HG02763 (cell line): ENCODE data around the gene CERS6.

Experiments used
- ATAC-seq: cut with Tn5 transposase; IDR thresholded peaks from one replicate; pipeline ENCODE4 v1.9.1; 2021; ENCODE audit warnings: mild to moderate bottlenecking, moderate library complexity; ENCODE audit not compliant: unreplicated experiment

The CERS6 gene

DNA sequence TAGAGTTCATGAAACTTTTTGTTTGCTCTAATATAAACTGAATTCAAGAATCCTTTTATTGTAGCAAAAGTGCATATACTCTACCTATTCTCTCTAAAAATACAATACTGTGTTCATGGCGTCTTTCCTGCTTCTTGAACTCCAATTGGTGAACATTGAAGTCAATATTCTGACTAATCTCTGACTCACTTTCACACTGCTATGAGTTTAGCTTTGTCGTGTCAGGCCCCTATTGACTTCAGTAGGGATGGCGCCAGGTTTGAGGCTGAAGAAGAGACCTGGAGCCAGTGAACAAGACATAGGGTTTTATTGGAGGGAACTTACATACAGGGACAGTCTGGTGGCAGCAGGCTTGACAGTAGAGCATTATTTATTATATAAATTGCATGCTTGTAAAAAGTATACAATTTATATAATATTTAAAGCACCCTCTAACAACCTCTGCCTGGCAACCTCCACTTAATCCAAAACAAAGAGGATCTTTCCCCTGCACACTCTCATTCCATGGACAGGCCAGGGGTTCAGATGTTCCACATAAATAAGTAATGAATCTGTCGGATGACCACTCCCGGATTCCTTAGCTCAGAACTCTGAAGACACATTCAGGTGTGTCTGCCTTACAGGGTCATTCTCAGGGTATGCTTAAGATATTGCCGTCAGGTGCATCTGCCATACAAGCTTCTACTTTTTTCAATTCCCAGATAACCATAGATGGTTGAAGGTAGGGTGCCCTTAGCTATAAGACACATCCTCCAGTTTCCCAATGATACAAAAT is 141.0 kb downstream of the CERS6 start:
- ATAC-seq: no peak

DNA sequence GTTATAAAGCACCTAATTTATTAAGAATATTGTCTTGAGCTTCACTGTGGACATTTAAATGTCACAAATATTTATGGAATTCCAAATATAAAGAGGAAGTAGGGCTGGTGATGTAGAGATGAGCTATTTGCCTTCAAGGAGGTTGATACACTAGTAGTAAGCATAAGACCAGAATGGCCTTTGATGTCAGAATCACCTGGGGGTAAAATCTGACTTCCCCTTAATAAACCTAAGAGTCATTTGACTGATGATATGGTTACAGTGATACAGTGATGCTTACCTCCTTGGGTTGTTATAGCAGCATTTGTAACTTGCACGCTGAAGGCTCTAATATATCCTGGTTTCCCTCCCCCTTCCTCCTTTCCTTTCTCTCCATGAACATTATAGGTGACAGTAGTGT is 143.7 kb downstream of the CERS6 start:
- no peak for ATAC-seq

DNA sequence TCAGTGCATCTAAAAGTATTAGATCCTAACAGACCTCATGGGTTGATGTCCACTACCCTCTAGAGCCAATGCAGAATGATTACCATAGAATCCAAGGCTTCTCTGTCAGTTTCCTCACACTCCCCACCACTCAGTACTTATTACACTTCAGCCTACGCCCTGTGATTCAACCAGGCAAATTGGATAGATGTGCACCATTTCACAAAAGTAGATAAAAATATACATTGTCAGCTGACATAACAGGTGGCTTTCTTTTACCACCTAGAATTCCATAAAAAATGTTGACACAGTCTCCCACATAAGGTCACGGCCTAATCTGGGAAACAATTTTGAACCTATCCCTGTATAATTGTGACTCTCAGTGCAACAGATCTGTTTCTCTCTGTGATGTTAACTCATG is 144.9 kb downstream of the CERS6 start:
- no peak for ATAC-seq

DNA sequence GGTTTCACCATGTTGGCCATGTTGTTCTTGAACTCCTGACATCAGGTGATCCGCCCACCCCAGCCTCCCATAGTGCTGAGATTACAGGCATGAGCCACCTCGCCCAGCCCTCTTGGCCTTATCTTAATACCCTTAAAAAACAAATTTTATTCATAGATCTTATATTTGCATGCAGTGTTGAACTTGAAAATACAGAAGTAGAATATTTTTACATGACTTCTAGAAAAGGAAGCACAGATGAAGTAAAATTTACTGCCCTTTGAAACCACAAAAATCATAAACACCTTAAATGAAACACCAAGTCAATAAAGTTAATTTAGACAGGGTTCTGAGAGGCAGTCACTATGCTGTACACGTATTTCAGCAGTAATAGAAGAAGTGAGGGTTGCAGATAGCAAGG is 145.7 kb downstream of the CERS6 start:
- peak; percentile 68 for ATAC-seq

DNA sequence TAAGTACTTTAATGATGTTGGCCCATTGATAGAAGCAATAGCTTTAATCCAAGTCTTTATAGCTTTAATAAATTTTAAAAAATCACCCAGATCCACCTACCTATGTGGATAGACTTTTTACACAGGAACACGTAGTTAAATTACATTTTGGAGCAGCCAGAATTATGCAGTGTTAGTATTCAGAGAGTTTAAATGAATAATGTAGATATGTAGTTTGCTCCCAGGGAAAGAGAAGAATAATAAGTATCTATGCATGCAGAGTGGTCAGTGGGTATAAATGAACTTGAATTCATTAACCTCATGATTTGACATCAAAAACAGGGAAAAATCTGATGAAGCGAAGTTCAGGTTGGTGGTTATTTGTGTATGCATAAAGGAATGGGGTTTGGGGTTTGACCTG is 146.3 kb downstream of the CERS6 start:
- no peak for ATAC-seq

DNA sequence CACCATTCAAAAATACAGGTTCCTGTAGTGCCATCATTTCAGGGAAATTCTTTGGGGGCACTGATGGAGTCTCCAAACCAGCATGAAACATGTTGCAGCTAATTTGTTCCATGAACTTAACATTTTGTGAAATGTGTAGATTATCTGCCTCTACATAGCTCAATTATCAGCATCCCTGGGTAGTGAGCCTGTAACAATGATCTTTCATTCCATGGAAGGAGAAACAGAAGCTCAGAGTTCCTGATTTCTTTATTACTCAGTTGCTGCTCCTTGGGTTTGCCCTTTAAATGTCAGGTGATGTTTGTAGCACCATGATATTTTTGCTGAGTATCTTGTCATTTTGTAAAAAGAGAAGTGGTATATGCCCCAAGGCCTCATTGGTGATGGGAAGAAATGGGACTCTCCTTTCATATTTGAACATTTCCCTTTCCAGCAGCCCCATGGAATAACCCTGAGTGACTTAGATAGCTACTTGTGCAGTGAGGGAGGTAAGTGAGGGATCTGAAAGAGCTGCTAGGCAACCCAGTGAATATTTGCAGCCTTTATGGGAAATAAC is 146.9 kb downstream of the CERS6 start:
- ATAC-seq: no peak

DNA sequence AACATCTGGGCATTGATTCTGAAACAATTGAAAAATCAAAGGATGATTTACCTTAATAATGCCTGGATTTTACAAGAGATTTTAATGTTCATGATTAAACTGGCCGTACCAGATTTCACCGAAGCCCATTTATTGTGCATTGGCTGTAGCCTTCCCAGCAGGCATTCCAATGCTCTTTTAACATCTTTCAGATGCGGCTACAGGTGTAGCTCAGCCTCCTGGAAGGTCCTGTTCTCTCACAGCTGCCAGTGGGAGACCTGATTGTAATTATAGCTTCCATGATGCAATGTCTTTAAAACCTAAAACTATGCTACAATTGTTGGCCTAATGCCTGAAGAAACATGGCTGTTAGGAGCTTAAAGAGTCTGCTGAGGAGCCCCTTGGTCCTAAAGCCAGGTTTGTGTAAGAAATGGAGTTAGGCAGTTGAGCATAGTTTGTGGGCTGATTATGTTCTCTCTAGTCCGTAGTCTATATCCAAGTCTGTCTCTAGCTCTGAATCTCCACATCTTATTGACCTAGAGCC is 147.4 kb downstream of the CERS6 start:
- no peak for ATAC-seq

DNA sequence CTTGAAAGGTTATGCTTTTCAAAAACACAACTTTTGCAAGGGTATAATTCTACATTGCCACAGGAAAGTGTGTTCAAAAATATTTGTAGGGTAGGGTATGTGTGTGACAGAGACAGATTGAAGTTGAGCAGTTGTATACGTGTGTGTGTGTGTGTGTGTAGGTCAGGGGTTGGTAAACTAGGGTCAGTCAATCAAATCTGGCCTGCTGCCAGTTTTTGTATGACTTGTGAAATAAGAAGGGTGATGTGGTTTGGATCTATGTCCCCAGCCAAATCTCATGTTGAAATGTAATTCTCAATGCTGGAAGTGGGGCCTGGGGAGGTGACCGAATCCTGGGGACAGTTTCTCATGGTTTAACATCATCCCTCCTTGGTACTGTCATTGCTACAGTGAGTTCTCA is 148.2 kb downstream of the CERS6 start:
- ATAC-seq: no peak

DNA sequence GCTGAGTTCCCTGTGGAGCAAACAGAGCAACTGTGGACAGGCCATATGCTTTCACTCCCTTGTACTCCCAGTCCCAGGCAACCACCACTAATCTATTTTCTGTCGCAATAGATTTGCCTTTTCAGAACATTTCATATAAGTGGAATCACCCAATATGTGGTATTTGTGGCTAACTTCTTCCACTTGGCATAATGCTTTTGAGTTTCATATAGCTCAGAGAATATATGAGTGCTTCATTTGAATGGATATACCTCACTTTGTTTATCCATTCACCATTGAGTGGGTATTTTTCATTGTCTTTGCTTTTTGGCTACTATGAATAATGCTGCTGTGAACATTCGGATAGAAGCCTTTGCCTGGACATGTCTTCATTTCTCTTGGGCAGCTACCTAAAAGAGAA is 151.9 kb downstream of the CERS6 start:
- no peak for ATAC-seq

DNA sequence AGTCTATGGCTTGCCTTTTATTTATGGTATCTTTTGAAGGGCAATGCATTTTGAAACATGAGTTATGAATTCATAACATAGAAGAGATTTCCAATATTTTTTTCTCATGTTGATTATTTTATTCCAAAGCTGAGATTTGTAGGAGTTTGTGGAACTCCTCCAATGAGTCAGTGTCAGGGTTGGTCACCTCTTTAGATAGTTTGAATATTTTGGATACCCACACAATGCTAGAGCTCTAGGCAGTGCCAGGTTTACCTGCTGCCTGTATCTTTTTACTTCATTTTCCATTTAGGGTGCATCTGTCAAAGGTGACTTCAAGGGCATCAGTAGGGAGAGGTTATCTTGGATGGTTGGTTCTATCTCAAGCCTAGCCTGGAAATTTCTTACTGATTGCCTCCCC is 152.7 kb downstream of the CERS6 start:
- ATAC-seq: no peak

DNA sequence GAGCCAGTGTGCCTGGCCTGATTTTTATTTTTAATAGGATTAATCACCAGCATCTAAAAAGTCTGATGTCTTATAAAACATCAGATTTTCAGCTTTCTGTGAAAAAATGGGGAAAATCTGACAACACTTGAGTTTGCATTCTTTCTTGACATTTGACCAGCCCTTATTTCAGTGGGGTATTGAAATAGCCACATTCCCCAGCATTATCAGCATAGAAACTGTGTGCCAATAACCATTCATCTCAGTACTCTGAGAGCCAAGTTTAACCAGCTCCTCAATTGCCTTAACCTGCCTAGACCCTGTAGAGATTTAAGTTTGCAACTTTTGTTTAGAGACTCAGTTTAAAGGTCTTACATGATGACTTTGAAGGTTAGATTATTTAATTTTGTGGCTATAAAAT is 155.0 kb downstream of the CERS6 start:
- no peak for ATAC-seq

DNA sequence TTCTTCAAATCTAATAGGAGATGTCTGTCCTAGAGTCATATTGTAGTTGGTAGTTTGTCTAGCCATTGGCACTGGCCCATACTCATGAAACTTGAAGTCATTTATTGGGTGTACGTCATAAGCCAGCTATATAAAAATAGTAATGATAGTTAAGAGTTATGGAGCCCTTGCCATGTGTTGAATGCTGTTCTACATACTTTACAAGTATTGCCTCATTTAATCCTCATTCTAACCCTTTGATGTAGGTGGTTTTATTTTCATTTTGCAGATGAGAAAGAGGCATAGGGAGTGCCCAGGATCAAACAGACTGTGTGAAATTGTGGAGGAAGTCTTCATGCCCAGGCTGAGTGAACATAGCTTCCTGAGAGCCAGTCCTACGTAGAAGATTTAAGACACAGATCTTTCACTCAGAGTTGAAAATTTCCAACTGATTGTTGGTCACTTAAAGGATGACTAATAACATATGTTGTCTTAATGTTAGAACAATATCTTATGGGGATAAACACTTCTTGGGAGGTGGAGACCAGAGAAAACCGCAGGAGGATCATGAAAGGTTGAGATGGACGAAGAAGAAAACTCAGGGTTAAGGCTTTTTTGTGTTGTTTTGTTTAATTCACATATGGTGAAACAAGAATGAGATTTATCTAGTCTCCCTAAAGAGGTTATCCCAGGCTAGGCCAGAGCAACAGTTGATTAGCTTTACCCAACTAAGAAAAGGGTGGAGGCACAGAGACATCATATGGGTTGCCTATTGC is 156.0 kb downstream of the CERS6 start:
- no peak for ATAC-seq

DNA sequence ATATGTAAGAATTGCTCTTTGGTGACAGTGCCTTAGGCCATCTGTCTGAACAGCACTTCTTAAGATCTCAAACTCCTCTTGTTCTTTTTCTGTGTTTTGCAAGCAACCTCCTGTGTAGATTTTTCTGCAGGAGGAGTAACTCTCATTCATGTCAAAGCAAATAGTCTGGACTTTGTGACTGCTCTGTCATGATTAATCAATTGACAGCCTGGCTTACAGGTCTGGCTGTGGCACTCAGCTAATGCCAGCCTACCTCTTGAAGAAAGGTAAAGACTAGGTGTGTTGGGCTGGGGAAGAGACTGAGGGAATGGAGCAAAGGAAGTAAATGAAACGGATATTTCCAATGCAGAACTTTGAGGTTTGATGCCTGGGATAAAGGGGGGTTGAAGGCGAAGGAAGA is 156.6 kb downstream of the CERS6 start:
- no peak for ATAC-seq

DNA sequence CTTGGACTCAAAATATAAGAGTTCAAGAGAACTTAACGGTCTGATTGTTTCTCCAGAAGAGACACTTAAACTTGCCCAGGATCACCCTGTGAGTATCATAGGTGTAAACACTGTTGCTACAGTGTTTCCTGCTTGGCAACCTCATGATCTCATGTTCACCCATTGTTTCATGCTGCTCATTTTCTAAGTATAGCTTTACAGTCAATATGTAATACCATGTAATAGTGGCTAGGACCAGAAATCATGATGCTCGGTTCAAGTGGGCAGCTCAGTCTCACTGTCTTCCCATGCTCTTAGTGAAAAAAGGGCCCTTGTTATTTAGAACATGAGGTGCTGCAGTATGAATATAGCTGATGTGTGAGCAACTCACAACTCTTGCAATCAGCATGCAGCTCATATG is 157.5 kb downstream of the CERS6 start:
- no peak for ATAC-seq

DNA sequence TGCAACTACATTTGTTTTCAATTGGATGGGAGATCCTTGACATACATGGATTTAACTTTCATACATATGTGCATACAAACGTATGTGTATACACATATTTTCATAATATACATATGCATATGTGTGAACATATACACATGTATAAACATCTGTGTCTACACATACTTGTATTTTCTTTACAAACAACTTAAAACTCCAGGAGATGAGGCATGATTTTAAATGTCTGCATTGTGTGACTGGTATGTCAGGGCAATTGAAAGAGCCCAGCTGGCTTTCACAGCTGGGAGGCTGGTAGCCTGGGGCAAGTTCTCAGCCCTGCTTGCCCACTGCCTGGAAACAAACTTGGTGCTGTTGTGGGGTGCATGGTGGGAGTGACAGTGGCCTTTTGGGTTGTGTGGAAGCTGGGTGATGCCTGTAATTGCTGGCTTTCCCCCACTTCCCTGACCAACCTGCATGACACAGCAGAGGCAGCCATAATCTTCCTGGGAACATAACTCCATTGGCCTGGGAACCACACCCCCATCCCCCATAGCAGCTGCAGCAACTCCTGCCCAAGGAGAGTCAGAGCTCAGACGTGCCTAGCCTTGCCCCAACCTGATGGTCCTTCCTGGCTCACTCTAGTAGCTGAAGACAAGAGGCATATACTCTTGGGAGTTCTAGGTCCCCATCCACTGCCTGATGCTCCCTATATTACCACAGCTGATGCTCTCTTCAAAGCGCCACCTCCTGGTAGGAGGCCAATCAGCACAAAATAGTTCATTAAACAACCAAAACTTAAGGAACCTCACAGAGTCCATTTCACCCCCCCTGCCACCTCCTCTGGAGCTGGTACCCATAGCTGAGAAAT is 158.3 kb downstream of the CERS6 start:
- ATAC-seq: no peak

DNA sequence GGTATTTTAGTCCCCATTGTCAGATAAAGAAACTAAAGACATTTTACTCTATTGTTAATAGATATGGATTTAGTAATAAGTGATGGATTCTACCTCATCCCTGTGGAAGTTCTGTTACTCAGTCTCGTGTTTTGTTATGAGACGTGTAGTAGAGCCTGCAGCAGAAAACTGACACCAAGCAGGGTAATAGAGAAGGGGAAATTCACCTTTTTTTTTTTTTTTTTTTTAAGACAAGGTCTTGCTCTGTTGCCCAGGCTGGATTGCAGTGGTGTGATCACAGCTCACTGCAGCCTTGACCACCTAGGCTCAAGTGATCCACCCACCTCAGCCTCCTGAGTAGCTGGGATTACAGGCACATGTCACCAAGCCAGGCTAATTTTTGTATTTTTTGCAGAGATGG is 164.5 kb downstream of the CERS6 start:
- no peak for ATAC-seq

DNA sequence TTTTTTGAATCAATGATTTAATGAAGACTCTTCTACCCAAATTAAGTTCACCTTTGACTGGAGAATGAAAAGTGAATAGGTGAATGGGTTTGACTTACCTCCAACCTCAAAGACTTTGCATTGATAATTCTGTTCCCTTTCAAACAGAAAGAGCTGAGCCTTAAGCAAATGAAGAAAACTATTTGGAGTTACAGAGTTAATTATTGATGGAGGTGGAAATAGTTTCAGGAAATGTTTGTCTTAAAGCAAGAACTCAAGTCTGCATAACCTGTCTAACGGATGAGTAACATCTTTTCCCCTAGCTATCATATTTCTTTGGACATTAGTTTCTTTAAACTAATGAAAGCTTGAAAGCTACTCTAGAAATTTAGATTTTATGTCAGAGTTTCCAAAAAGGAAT is 166.5 kb downstream of the CERS6 start:
- no peak for ATAC-seq

DNA sequence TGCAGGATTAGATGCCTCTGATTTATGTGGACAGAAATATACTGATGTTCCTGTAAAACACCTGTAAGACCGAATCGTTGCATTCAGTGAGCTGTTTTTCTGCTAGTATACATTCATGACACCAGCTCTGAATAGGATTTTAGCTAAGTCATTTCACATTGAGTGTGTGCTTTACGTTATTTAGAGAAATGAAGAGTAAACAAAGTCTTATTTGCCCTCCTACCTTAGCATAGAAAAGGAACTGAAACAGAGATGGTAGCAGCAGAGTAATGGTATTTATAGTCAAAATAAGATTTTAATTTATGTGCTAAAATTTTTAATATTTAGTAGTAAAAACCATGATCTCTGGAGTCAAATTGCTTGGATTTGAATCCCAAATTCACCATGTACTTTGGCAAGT is 168.0 kb downstream of the CERS6 start:
- ATAC-seq: no peak

DNA sequence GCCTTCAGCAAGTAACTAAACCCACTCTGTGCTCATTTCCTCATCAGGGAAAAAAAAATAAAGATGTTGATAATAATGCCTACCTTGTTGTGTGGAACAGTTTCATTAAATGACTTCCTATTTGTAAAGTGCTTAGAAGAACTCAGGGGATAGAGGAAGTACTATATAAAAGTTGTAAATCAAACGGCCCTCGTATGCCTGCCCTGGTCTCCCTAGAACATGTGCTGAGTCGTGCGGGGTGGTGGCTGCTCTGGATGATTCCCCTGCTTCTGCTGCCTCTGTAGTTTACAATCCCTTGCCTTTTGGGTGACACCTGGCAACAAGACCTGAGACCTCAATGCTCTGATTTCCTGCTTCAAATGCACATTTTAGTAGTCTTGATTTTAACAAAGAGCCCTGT is 170.0 kb downstream of the CERS6 start:
- no peak for ATAC-seq

DNA sequence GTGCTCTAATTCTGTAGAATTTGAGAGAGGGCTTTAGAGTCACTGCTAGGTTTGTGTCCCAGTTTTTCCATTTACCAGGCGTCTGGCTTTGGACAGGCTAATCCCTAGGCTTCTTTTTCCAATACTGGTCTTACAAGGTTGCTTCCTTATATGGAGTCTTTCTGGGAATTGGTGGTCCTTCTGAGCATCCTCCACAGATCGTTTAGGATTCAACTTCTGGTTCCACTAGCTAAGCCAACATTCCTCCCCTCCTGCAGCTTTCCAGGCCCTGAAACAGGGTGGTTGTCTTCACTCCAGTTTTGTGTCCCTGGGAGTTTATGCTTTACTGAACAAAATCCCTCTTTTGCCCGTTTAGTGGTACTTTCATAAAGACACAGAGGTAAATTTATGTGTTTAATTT is 170.6 kb downstream of the CERS6 start:
- ATAC-seq: no peak

DNA sequence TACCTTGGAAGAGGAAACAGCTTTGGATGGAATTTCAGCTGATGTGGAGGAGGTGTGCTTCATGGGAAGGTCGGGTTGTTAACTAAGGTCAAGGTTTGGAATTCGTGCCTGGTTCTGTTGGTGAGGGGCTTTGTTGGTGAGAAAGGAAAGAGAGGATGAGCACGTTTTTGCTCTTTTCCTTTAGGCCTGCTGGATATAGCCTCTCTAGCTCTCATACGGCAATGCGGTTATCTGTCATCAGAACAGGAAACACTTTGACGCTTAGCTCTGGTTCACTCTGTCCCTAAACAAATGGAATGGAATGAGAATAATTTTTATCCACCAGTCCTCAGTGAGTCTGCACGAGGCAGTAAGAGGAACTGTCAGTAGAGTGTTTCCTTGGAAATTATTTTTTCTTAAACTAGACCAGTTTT is 176.6 kb downstream of the CERS6 start:
- ATAC-seq: no peak
